Measurements from ENCODE around the gene NUDT14. TPM values are rescaled to one million over a fixed set of nuclear protein-coding genes. Genes with fewer than 3 reads are reported as not detected.
A peak's percentile ranks its signal among the peaks of the same experiment; 100 is the strongest.

The NUDT14 gene
- total and polyA plus RNA-seq, 12 donors, result 4.1 to 55.8 (median 36.6) TPM

GRCh38 chr14:105193916-105194782, 13.0 kb upstream of the NUDT14 start:
- H3K9me3 ChIP-seq (replicated peaks in 1 of 3), result no peaks in the 10 kb centered on the region
- H3K27me3 ChIP-seq, result peaks cover 49% of the 10 kb centered on the region
- H3K36me3 ChIP-seq (replicated peaks in 1 of 2), result no peaks in the 10 kb centered on the region
- WGBS, 4 donors, result 39 to 58% (median 45%) methylated on average over 11 to 17 of the region's 17 CpGs
- intact Hi-C loops (cut with DNase I), result no loop called here
- peaks cover 8 to 10% of the 10 kb centered on the region in 2 donors for H3K4me1 ChIP-seq (replicated peaks in 1 of 2)
- no peak overlapping the region for H3K4me3 ChIP-seq
- TF ChIP-seq POLR2A (IDR thresholded peaks at IDR 0.05), result no peak
- H3K27ac ChIP-seq, result peak overlapping the region in 1 of 5 donors; percentile 63
- no peak for DNase-seq

GRCh38 chr14:105192866-105193731, 12.0 kb upstream of the NUDT14 start:
- Histone ChIP-seq H3K4me3 (no peak overlapping the region), H3K36me3 (replicated peaks in 1 of 2) (no peaks in the 10 kb centered on the region), H3K27ac (peak overlapping the region in 1 of 5 donors; percentile 63), H3K9me3 (replicated peaks in 1 of 3) (no peaks in the 10 kb centered on the region), H3K27me3 (peaks cover 49% of the 10 kb centered on the region), H3K4me1 (replicated peaks in 1 of 2) (peaks cover 8 to 10% of the 10 kb centered on the region in 2 donors)
- no peak for DNase-seq
- intact Hi-C loops (cut with DNase I), result no loop called here
- WGBS, 4 donors, result 36 to 67% (median 45%) methylated on average over 3 to 29 of the region's 29 CpGs
- TF ChIP-seq CTCF (IDR thresholded peaks at IDR 0.05) (no peak), POLR2A (IDR thresholded peaks at IDR 0.05) (no peak)

- H3K4me1 ChIP-seq (replicated peaks in 1 of 2), result no peaks in the 10 kb centered on the region
- H3K9me3 ChIP-seq (replicated peaks in 1 of 3), result no peaks in the 10 kb centered on the region
- DNase-seq, result no peak
- H3K27ac ChIP-seq, result no peak overlapping the region
- H3K36me3 ChIP-seq (replicated peaks in 1 of 2), result no peaks in the 10 kb centered on the region
- no peak for TF ChIP-seq POLR2A (IDR thresholded peaks at IDR 0.05)
- peak in 1 of 6 experiments; percentile 9 for TF ChIP-seq CTCF (IDR thresholded peaks at IDR 0.05)
- H3K4me3 ChIP-seq, result no peak overlapping the region
- intact Hi-C loops (cut with DNase I), result no loop called here
- 49 to 79% (median 68%) methylated on average over 7 to 14 of the region's 14 CpGs for WGBS, 4 donors
- H3K27me3 ChIP-seq, result peaks cover 22% of the 10 kb centered on the region
These were observed 6.9 kb upstream of the NUDT14 start for GRCh38 chr14:105187935-105188524.

GRCh38 chr14:105187116-105187515, 6.0 kb upstream of the NUDT14 start:
- 64 to 72% (median 67%) methylated on average over 4 of the region's 4 CpGs for WGBS, 4 donors

More at GRCh38 chr14:105187116-105187515, 6.0 kb upstream of the NUDT14 start:
- H3K4me3 ChIP-seq, result no peak overlapping the region
- no peak overlapping the region for H3K27ac ChIP-seq
- no peak for TF ChIP-seq CTCF (IDR thresholded peaks at IDR 0.05)
- no peak for TF ChIP-seq POLR2A (IDR thresholded peaks at IDR 0.05)
- H3K27me3 ChIP-seq, result peaks cover 19% of the 10 kb centered on the region
- DNase-seq, result no peak
- H3K4me1 ChIP-seq (replicated peaks in 1 of 2), result no peaks in the 10 kb centered on the region
- H3K36me3 ChIP-seq (replicated peaks in 1 of 2), result no peaks in the 10 kb centered on the region
- no peaks in the 10 kb centered on the region for H3K9me3 ChIP-seq (replicated peaks in 1 of 3)
- intact Hi-C loops (cut with DNase I), result no loop called here
